ENCODE results near the gene ZNF835. TPM values are rescaled to one million over a fixed set of nuclear protein-coding genes. Genes with fewer than 3 reads are reported as not detected.

ZNF835 gene
- total and polyA plus RNA-seq, 2 of the 13 experiments (the other 11 are each of a cell fraction or from before 2014, with no cell fraction given) = not detected

DNA sequence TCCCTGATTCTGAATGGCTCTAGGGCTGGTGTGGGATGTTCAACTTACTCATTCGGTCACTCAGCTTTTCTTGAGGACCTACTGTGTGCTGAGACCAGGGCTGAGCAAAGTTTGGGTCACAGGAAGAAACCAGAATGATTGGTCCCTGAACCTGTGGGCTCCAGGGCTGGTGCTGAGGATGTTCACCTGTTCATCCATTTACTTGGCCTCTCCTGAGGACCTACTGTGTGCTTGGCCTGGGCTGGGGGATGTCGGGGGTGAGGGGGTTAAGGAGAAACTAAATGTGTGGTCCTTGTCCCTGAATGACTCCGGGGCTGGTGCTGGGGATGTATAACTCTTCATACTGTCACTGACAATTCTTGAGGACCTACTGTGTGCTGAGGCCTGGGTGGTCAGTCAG is 10.3 kb downstream of the ZNF835 start:
- Histone ChIP-seq H3K9ac (ENCODE audit: insufficient read depth, low read depth, low read length) (no peak overlapping the region), H3K4me2 (ENCODE audit: low read depth, low read length) (no peak overlapping the region), H3K27ac (ENCODE audit: extremely low read length, insufficient read depth, low read length) (no peak overlapping the region), H3K4me1 (ENCODE audit: insufficient read depth, low read length) (no peaks in the 10 kb centered on the region), H3K4me3 (replicated peaks in 1 of 3; ENCODE audit: insufficient read depth in 1 of 3, low read depth in 2 of 3, low read length in 3 of 3) (no peak overlapping the region), H3K79me2 (ENCODE audit: insufficient read depth, low read length) (no peaks in the 10 kb centered on the region), H3K9me3 (ENCODE audit: low read length) (peaks cover 29% of the 10 kb centered on the region), H4K20me1 (ENCODE audit: insufficient read depth, low read length) (no peaks in the 10 kb centered on the region), H3K36me3 (replicated peaks in 1 of 2; ENCODE audit: control insufficient read depth in 1 of 2, insufficient read depth in 2 of 2, low read length in 2 of 2) (no peaks in the 10 kb centered on the region), H3K27me3 (ENCODE audit: control insufficient read depth in 1 of 2, insufficient read depth in 2 of 2, low read length in 2 of 2) (no peaks in the 10 kb centered on the region), H2AFZ (ENCODE audit: low read length) (no peak overlapping the region)
- ChIA-PET CTCF (ENCODE audit: low intra/inter-chr PET ratio, low total read pairs) (no interaction called here), POLR2A (no interaction called here)
- BruUV-seq (replicated peaks) = no TSS peak
- FAIRE-seq = no peak
- TF ChIP-seq ZNF674 (CRISPR knock-in tag; IDR thresholded peaks at IDR 0.05; ENCODE audit: low read depth) (no peak), ZNF383 (CRISPR knock-in tag; IDR thresholded peaks at IDR 0.05; ENCODE audit: borderline replicate concordance) (no peak), ZKSCAN1 (IDR thresholded peaks at IDR 0.05; ENCODE audit: low read length) (peak; percentile 59; the same call in 1 of the 2 replicates), ARHGAP35 (CRISPR knock-in tag; IDR thresholded peaks at IDR 0.05; ENCODE audit: borderline replicate concordance) (no peak), RORA (CRISPR knock-in tag; IDR thresholded peaks at IDR 0.05) (no peak), RFX1 (IDR thresholded peaks at IDR 0.05) (no peak)
- TF ChIP-seq, protein P1, sequence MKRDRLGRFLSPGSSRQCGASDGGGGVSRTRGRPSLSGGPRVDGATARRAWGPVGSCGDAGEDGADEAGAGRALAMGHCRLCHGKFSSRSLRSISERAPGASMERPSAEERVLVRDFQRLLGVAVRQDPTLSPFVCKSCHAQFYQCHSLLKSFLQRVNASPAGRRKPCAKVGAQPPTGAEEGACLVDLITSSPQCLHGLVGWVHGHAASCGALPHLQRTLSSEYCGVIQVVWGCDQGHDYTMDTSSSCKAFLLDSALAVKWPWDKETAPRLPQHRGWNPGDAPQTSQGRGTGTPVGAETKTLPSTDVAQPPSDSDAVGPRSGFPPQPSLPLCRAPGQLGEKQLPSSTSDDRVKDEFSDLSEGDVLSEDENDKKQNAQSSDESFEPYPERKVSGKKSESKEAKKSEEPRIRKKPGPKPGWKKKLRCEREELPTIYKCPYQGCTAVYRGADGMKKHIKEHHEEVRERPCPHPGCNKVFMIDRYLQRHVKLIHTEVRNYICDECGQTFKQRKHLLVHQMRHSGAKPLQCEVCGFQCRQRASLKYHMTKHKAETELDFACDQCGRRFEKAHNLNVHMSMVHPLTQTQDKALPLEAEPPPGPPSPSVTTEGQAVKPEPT (CRISPR knock-in tag; IDR thresholded peaks at IDR 0.05; ENCODE audit: low read depth) = no peak
- ATAC-seq = no peak
- in situ Hi-C loops (cut with HindIII; ENCODE audit: extremely low pct_ligation_motif_present, low pct_unique_long_range_greater_than_20kb) = no loop called here
- intact Hi-C loops (cut with micrococcal nuclease; ENCODE audit: unreplicated experiment) = no loop called here
- WGBS (ENCODE audit: low lambda C conversion rate) = 34% methylated on average over 3 of the region's 3 CpGs
- DNase-seq (ENCODE audit: low spot score) = no peak
